COLO668 (cell line): ENCODE measurements around the gene MAD1L1.

ENCODE experiments used
- DNase-seq: peaks from one replicate; lab custom pipeline; 2025; ENCODE audit not compliant: unreplicated experiment; lab: John Stamatoyannopoulos, UW

The MAD1L1 gene

GRCh38 chr7:1995426-1995825 is 237.3 kb downstream of the MAD1L1 start:
- DNase-seq = peak; percentile 79

- peak; percentile 80 for DNase-seq
Measured at GRCh38 chr7:1994931-1995330, 237.8 kb downstream of the MAD1L1 start.

- DNase-seq = peak; percentile 35
Measured at GRCh38 chr7:1993776-1994740, 238.7 kb downstream of the MAD1L1 start.

GRCh38 chr7:1993031-1993695 is 239.6 kb downstream of the MAD1L1 start:
- no peak for DNase-seq

GRCh38 chr7:1992554-1992953 is 240.2 kb downstream of the MAD1L1 start:
- peak; percentile 29 for DNase-seq

DNA sequence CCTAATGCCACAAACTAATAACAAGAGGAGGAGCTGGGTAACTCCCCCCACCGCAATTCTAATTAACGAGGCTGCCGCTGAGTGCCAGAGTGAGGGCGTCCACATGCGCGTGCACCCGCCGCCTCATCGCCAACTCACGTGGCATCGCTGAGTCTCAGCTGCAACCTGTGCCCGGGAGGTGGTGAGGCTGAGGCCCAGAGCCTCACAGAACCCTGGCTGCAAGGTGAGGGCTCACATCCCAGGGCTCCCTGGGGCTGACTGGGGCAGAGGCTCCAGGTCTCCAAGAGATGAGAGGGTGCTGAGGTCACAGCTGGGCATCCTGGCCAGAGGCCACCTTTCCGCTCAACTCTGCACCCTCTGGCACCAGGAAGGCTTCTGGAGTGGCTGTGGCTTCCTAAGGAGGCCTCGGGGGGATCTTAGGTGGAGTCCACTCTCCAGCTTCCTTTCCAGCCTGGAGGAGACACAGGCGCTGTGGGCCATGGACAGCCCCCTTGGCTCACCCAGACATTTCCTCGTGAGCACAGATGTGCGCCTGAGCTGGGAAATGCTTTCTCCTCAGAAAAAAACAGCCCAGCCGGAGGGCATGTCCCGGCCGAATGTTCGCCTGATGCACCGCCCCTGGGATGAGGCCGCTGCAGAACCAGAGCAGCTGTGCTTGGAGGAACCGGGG is 242.6 kb downstream of the MAD1L1 start:
- no peak for DNase-seq

DNA sequence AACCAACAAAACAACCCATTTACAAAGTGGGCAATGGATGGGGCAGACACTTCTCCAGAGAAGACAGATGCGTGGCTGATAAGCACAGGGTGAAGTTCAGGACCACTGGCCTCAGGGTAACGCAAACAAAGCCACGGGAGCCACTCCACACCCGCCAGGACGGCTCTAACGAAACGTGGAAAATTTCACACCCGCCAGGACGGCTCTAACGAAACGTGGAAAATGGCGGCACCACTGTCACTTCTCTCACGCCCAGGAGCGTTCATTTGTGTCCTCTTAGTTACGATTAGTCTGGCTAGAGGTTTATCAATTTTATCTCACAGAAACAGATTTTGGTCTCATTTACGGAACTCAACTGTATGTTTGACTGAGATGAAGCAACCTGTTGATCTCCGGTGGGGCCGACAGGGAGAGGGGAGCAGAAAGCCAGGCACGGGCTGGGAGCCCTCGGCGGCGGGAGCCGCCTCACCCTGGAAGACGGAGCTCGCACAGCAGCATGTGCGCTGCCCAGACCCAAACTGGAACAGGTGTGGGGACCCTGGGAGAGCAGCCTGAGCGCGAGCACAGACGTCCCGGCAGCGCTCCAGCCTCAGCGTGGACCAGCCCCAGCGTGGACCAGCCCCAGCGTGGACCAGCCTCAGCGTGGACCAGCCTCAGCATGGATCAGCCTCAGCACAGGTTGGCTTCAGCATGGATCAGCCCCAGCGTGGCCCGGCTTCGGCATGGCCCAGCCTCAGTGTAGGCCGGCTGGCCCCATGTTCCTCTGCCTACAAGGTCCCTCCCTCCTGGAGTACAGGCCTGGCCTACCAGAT is 243.5 kb downstream of the MAD1L1 start:
- DNase-seq = no peak

- no peak for DNase-seq
Measured at GRCh38 chr7:1988533-1988930, 244.2 kb downstream of the MAD1L1 start.

DNA sequence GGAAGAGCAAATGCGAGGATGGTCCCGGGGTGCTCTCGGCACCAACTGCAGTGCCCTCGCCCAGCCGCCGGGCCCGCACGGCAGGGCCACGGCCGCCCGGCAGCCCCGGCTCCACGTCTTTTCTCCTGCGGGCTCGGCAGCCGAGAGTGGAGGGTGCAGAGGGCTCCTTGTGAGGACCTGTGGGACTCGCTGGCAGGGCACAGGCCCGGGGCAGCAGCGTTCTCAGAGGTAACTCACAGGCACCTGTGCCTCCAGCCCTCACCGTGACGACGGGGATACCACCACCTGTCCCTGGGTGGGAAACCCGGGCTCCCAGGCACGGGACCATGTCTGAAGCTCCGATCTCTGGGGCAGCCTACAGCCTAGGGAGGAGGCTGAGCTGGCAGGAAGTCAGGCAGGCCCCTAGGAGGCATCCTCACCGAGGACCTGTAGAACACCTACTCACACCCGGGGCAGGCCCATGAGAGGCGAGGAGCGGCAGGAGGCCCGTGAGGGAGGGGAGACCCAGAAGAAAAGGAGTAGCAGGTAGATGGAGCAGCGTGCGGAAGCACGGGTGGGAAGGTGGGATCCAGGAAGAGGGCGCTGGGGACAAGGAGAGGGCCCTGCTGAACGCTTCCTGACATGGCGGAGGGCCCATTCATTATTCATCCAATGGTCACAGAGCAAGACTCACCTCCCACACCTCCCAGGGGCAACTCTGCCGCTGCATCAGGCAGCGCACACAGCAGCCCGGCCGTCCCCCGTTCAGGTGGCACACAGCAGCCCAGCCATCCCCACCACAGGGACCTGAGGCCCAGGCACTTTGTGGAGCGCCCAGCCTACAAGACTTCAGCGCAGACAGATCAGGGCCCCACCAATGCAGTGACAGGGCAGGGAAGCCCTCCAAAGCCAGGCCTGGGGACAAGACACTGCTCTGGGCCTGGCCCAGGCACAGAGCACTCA is 244.9 kb downstream of the MAD1L1 start:
- DNase-seq = no peak

GRCh38 chr7:1987084-1987535 is 245.6 kb downstream of the MAD1L1 start:
- no peak for DNase-seq

DNA sequence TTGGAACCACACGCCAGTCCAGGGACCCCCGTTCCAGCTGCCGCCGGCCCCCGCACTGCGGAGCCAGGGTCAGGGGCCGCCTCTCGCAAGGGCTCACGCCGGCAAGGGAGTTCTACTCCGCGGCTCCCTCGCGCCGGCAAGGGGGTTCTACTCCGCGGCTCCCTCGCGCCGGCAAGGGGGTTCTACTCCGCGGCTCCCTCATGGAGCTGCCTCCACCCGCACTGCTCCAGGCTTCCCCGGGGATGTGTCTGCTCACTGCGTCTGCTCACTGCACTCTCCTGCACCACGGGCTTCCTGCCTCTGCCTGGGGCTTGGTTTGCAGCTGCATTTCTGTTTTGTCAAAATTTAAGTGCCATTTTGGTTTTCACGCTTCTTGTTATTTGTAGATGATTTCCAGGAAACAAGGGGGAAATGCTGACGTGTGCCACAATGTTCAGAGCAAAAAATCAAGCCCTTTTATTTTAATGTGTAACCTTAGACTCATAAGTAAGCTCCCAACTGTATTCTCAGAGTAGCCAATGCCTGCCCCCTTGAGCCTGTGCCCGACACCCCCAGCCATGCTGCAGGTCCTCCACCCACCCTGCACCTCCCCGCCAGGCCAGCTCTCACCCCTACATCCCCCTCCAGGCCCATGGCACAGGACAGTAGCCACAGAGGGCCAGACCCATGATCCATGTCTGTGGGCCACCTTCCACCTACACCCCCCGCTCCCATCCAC is 246.2 kb downstream of the MAD1L1 start:
- DNase-seq = no peak

- DNase-seq = no peak
Measured at GRCh38 chr7:1985936-1986335, 246.8 kb downstream of the MAD1L1 start.

DNA sequence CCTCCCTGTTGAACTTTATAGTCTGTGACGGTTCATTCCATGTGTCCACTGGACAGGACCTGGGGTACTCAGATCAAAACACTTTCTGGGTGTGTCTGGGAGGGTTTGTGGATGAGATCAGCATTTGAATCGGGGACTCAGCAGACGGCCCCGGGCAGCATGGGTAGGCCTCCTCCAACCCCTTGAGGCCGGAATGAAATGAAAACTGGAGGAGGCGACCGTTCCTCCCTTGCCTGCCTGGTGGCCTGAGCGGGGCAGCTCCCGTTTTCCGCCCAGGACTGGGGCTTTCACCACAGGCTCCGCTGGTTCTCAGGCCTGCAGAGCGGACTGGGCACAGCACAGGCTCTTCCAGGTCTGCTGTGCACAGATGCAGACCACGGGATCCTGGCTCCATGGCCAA is 247.7 kb downstream of the MAD1L1 start:
- DNase-seq = no peak

DNA sequence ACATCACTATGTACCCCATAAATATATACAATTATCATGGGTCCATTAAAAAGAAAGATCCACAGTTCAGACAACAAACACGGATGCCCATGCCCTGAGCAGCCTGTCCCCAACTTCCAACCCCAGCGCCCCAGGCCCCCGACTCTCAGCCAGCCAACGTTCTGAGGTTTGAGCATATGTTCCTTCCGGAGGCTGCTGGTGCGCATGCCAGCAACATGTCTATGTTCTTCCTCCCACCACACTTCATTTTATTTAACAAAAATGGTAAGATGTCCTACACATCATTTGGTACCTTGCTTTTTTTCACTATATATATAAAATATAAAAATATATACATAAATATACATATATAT is 250.9 kb downstream of the MAD1L1 start:
- DNase-seq = no peak

DNA sequence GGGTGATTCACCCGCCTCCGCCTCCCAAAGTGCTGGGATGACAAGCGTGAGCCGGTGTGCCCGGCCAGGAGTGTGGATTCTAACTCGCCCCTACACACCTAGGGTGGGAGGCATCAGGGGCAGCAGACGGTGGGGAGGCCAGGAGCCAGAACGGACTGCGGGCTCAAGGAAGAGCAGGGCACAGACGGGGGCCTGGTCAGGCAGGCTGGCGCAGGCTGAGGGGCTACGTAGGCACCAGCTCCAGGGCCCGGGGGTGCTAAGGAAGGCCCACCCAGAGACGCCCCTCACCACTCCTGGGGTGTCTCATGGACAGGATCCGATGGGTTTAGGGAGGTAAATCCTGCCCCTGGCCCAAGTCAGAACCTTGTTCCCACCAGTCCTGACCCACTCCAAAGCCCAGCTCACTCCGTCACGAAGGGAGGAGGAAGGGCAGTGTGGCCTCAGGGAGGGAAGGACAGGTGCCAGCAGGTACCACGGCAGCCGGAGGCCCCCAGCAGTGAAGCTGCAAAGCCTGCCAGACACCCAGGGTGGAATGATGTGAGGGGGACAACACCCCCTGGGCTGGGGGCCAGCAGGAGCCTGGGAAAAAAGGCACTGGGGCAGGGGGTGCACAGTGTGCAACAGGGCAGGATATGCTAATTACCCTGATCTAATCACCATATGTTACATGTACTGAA is 251.4 kb downstream of the MAD1L1 start:
- no peak for DNase-seq

DNA sequence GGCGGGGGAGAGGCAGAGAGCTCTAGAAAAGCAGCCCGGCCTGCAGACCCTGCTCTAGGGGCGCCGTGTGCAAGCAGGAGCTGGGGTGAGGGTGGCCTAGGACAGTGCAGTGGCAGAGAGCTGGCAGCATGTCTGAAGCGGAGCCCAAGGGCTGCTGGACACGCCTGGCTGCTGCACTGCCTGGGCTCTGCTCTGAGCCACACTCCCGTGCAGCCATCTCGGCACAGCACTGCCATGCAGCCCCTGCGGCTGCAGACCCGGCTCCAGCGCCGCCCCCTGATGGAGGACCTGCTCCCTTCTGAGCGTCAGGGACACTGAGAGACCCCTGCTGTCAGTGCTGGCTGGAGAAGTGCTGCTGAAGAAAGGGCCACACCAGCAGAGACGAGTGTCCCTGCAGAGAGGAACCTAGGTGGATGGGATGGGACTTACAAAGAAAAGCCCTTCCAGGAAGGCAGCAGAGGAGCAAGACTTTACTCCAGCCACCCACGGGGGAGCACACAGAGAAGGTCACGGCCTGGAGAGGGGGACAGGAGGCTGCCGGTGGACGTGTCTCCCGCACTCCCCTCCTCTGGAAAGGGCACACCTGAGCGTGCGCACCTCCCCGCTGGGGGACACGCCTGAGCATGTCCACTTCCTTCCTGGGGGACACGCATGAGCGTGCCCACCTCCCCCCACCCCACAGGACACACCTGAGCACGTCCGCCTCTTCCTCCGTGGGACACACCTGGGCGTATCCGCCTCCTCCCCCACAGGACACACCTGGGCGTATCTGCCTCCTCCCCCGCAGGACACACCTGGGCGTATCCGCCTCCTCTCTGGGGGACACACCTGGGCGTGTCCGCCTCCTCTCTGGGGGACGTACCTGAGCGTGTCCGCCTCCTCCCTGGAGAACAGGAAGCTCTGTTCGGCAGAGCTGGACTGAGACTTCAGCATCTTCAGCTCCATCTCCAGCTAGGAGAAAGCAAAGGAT is 252.9 kb downstream of the MAD1L1 start:
- no peak for DNase-seq
